Glomerular visceral epithelial cell (primary cell): ENCODE results near the gene AKR1C4.

Experiments used
- DNase-seq: peaks from one replicate; pipeline ENCODE4 v3.0.0-alpha.2; 2016; ENCODE audit errors: extremely low spot score

Gene AKR1C4

DNA sequence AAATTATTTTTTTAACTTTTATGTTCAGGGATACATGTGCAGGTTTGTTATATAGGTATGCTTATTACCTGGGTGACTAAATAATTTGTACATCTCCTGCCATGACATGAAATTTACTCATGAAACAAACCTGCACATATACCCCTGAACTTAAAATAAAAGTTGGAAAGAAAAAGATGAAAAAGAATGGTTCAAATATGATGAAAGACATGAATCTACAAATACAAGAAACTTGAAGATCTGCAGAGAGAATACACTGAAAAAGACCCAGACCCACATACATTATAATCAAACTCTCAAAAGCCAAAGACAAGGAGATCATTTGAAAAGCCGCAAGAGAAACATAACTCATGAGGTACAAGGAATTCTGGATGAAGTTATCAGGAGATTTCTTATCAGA, 70.2 kb downstream of the AKR1C4 start:
- DNase-seq: no peak

GRCh38 chr10:5268234-5268633, 71.6 kb downstream of the AKR1C4 start:
- no peak for DNase-seq
